ENCODE measurements around the gene CARD10.

GRCh38 chr22:37564111-37564711, 45.0 kb upstream of the CARD10 start:
- TF ChIP-seq, protein P1, sequence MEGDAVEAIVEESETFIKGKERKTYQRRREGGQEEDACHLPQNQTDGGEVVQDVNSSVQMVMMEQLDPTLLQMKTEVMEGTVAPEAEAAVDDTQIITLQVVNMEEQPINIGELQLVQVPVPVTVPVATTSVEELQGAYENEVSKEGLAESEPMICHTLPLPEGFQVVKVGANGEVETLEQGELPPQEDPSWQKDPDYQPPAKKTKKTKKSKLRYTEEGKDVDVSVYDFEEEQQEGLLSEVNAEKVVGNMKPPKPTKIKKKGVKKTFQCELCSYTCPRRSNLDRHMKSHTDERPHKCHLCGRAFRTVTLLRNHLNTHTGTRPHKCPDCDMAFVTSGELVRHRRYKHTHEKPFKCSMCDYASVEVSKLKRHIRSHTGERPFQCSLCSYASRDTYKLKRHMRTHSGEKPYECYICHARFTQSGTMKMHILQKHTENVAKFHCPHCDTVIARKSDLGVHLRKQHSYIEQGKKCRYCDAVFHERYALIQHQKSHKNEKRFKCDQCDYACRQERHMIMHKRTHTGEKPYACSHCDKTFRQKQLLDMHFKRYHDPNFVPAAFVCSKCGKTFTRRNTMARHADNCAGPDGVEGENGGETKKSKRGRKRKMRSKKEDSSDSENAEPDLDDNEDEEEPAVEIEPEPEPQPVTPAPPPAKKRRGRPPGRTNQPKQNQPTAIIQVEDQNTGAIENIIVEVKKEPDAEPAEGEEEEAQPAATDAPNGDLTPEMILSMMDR (IDR thresholded peaks at IDR 0.05 in 4 of 5, conservative IDR thresholded peaks at IDR 0.05 in 1 of 5) = no peak
- no peak for TF ChIP-seq POLR2A (IDR thresholded peaks at IDR 0.05)
